SKM-1 (cell line): Measurements from ENCODE around the gene CORO1C.
"Not testable (repeated sequence)": the region's sequence is repeated elsewhere in the genome, so short reads cannot be mapped to it uniquely, and the experiment has no call there.

Experiments
- DNase-seq: peaks from one replicate; lab custom pipeline; 2025; ENCODE audit not compliant: unreplicated experiment; lab: John Stamatoyannopoulos, UW

Gene CORO1C

GRCh38 chr12:108638141-108638827 lies 93.0 kb downstream of the CORO1C start:
- DNase-seq = no peak

- no peak for DNase-seq
These were observed 93.9 kb downstream of the CORO1C start for GRCh38 chr12:108637222-108637971.

GRCh38 chr12:108635997-108636808 lies 95.1 kb downstream of the CORO1C start:
- no peak for DNase-seq

- peak; percentile 65 for DNase-seq
These were observed 95.9 kb downstream of the CORO1C start for GRCh38 chr12:108635201-108635996.

- no peak for DNase-seq
These were observed 97.0 kb downstream of the CORO1C start for GRCh38 chr12:108634341-108634751.

GRCh38 chr12:108633534-108634248 lies 97.6 kb downstream of the CORO1C start, which contains the start of gene SELPLG:
Gene SELPLG (minus strand): TSS chr12:108633894. CDS start chr12:108624307, 9,587 bp downstream.
- DNase-seq = peak; percentile 31

- DNase-seq = no peak
These were observed 98.2 kb downstream of the CORO1C start for GRCh38 chr12:108633081-108633533.

GRCh38 chr12:108631261-108631660 lies 100.1 kb downstream of the CORO1C start:
- DNase-seq = not testable (repeated sequence)

- DNase-seq = no peak
These were observed 100.7 kb downstream of the CORO1C start for GRCh38 chr12:108630481-108631207.

- DNase-seq = no peak
These were observed 101.4 kb downstream of the CORO1C start for GRCh38 chr12:108629824-108630476.

- DNase-seq = no peak
These were observed 102.2 kb downstream of the CORO1C start for GRCh38 chr12:108629151-108629550.

- DNase-seq = no peak
These were observed 104.0 kb downstream of the CORO1C start for GRCh38 chr12:108627134-108627920.

- DNase-seq = no peak
These were observed 106.1 kb downstream of the CORO1C start for GRCh38 chr12:108625228-108625627.

- DNase-seq = no peak
These were observed 107.7 kb downstream of the CORO1C start for GRCh38 chr12:108623577-108623976.

- no peak for DNase-seq
These were observed 108.3 kb downstream of the CORO1C start for GRCh38 chr12:108622921-108623514.

- no peak for DNase-seq
These were observed 108.9 kb downstream of the CORO1C start for GRCh38 chr12:108622421-108622820.

GRCh38 chr12:108621161-108621560 lies 110.2 kb downstream of the CORO1C start:
- no peak for DNase-seq
